ENCODE data around the gene IQCK. TPM values are rescaled to one million over a fixed set of nuclear protein-coding genes. Genes with fewer than 3 reads are reported as not detected.

Gene IQCK
- total RNA-seq, 1 donor: 13.4 TPM

- H3K4me3 ChIP-seq (ENCODE audit: low read depth, low read length): no peak overlapping the region
- no peak for TF ChIP-seq CTCF (IDR thresholded peaks at IDR 0.05; ENCODE audit: insufficient read depth, low read depth, low read length)
- DNase-seq (ENCODE audit: low read depth): no peak
Observed at GRCh38 chr16:19835968-19836421, 117.9 kb downstream of the IQCK start.

GRCh38 chr16:19837331-19837980 is 119.4 kb downstream of the IQCK start:
- H3K4me3 ChIP-seq (ENCODE audit: low read depth, low read length): no peak overlapping the region
- TF ChIP-seq CTCF (IDR thresholded peaks at IDR 0.05; ENCODE audit: insufficient read depth, low read depth, low read length): no peak
- DNase-seq (ENCODE audit: low read depth): peak; percentile 86

GRCh38 chr16:19837984-19838707 is 120.1 kb downstream of the IQCK start:
- DNase-seq (ENCODE audit: low read depth): no peak
- TF ChIP-seq CTCF (IDR thresholded peaks at IDR 0.05; ENCODE audit: insufficient read depth, low read depth, low read length): no peak
- H3K4me3 ChIP-seq (ENCODE audit: low read depth, low read length): no peak overlapping the region

- no peak for DNase-seq (ENCODE audit: low read depth)
- no peak for TF ChIP-seq CTCF (IDR thresholded peaks at IDR 0.05; ENCODE audit: insufficient read depth, low read depth, low read length)
- no peak overlapping the region for H3K4me3 ChIP-seq (ENCODE audit: low read depth, low read length)
Observed at GRCh38 chr16:19840524-19841110, 122.5 kb downstream of the IQCK start.

- TF ChIP-seq CTCF (IDR thresholded peaks at IDR 0.05; ENCODE audit: insufficient read depth, low read depth, low read length): no peak
- DNase-seq (ENCODE audit: low read depth): no peak
Observed at GRCh38 chr16:19841184-19841583, 123.1 kb downstream of the IQCK start.

GRCh38 chr16:19842426-19843157 is 124.5 kb downstream of the IQCK start:
- no peak for TF ChIP-seq CTCF (IDR thresholded peaks at IDR 0.05; ENCODE audit: insufficient read depth, low read depth, low read length)
- DNase-seq (ENCODE audit: low read depth): no peak
- H3K4me3 ChIP-seq (ENCODE audit: low read depth, low read length): no peak overlapping the region

More at GRCh38 chr16:19841184-19841583, 123.1 kb downstream of the IQCK start:
- no peak overlapping the region for H3K4me3 ChIP-seq (ENCODE audit: low read depth, low read length)

Data from fibroblast of villous mesenchyme (primary cell).